CD4-positive, CD25-positive, alpha-beta regulatory T cell (primary cell): ENCODE results near the gene CLEC19A. TPM values are rescaled to one million over a fixed set of nuclear protein-coding genes. Genes with fewer than 3 reads are reported as not detected.

ENCODE experiments used
- ATAC-seq, 2 donors: fragments of 150-1000 bp; cut with Tn5 transposase; one replicate each; pipeline ENCODE4 v1.10.0; 2021; ENCODE audit warnings: low read depth in 2 of 2, moderate number of reproducible peaks in 2 of 2, moderate library complexity in 1 of 2
- DNase-seq, 3 donors: peaks; one replicate each; pipeline versions ENCODE4 v3.0.0 to v3.0.0-alpha.2; 2012 to 2022; ENCODE audit warnings: mixed read lengths in 1 of 3
- H3K27ac ChIP-seq: one replicate; pipeline ENCODE4 v1.7.0; 2013; ENCODE audit warnings: mild to moderate bottlenecking, low read length; ENCODE audit not compliant: insufficient read depth, poor library complexity, severe bottlenecking
- H3K27me3 ChIP-seq: one replicate; pipeline ENCODE4 v1.7.0; 2013; ENCODE audit warnings: low read length; ENCODE audit not compliant: control insufficient read depth, insufficient read depth
- H3K36me3 ChIP-seq: one replicate; pipeline ENCODE4 v1.7.0; 2013; ENCODE audit warnings: mild to moderate bottlenecking, low read length, moderate library complexity; ENCODE audit not compliant: control insufficient read depth, insufficient read depth
- H3K4me1 ChIP-seq: 2 replicates; pipeline ENCODE4 v1.7.0; 2013; ENCODE audit warnings: mild to moderate bottlenecking, low read length; ENCODE audit not compliant: insufficient read depth, control insufficient read depth, poor library complexity, severe bottlenecking
- H3K4me3 ChIP-seq: one replicate; pipeline ENCODE4 v1.7.0; 2013; ENCODE audit warnings: low read depth, mild to moderate bottlenecking, low read length, moderate library complexity
- H3K9me3 ChIP-seq, 2 experiments: 1 replicate in 1 of 2; 2 replicates in 1 of 2; pipeline ENCODE4 v1.7.0; 2013; ENCODE audit warnings: low read length in 2 of 2, mild to moderate bottlenecking in 1 of 2, moderate library complexity in 1 of 2; ENCODE audit not compliant: control insufficient read depth in 2 of 2
- H3K27ac Mint-ChIP-seq, 3 donors: one replicate each; pipeline ENCODE4 v1.8.0; 2020 to 2022; ENCODE audit warnings: mild to moderate bottlenecking in 3 of 3, mixed read lengths in 3 of 3, moderate library complexity in 2 of 3
- H3K27me3 Mint-ChIP-seq: one replicate; pipeline ENCODE4 v1.8.0; 2022; ENCODE audit warnings: mild to moderate bottlenecking, mixed read lengths
- H3K36me3 Mint-ChIP-seq: one replicate; pipeline ENCODE4 v1.8.0; 2020; ENCODE audit warnings: mixed read lengths
- H3K4me1 Mint-ChIP-seq, 4 donors: one replicate each; pipeline ENCODE4 v1.8.0; 2020 to 2022; ENCODE audit warnings: mixed read lengths in 4 of 4, mild to moderate bottlenecking in 1 of 4
- H3K4me3 Mint-ChIP-seq, 4 donors: one replicate each; pipeline ENCODE4 v1.8.0; 2020 to 2022; ENCODE audit warnings: mild to moderate bottlenecking in 4 of 4, mixed read lengths in 4 of 4, moderate library complexity in 3 of 4
- H3K9me3 Mint-ChIP-seq, 7 donors: one replicate each; pipeline ENCODE4 v1.8.0; 2020 to 2022; ENCODE audit warnings: mixed read lengths in 7 of 7, mild to moderate bottlenecking in 3 of 7, moderate library complexity in 2 of 7
- polyA plus RNA-seq, 4 donors: library from polyadenylated mRNA; unstranded; fragments of 300-500 nt; fragmentation: Illumina TruSeq; gene quantifications; one replicate each; pipeline ENCODE4 v1.2.3, GENCODE V29; 2021
- total RNA-seq: library from RNA; stranded (reverse); gene quantifications from one replicate; pipeline ENCODE4 v1.2.3, GENCODE V29; 2022

The CLEC19A gene
- total and polyA plus RNA-seq, 5 donors from 2014 or later = not detected

DNA sequence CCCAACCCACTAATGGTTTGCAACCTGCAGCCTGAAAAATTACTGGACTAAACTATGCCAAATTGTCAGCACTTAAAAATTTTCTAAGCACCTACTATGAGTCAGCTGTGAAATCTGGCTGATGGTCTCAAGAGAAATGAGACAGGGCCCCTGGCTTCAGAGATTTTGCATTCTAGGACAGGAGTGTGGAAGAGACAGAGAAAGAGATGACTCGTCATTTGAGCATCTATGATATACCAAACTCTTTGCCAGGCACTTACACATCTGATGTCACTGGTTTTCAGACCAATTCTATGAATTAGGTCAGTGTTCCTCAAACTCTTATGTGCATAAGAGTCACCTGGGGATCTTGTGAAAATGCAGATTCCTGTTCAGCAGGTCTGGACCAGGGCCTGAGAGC is 44.4 kb downstream of the CLEC19A start:
- H3K4me3 ChIP-seq = no peak overlapping the region
- no peaks in the 10 kb centered on the region for H3K4me1 Mint-ChIP-seq

DNA sequence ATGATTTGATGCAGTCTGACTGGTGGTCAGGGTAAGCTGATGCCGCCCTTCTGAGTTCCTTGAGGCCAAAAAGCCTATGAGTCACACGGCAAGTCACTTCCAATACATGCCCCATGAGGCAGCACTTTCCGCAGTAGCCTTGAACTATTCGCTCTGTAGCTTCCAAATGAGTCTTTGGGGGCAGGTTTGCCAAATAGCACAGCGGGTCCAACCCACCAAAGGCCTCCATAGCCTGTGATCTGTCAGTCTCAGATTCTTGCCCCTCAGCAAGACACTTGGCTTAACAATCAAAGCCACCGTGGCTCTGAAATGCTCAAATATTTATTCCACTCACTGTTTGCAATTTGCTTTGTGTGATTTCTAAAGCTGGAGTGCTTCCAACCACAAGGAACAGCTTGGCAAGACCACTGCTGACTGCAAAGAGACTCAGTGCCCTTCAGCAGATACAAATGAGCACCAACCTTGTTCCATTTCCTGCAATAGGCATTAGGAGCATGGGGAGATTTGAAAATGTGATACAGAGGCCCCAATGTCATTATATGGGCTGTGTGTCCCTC is 45.4 kb downstream of the CLEC19A start:
- Mint-ChIP-seq H3K9me3 (peaks cover 0 to 2% (median 0%) of the 10 kb centered on the region in 7 donors), H3K4me3 (no peak overlapping the region), H3K4me1 (no peaks in the 10 kb centered on the region), H3K27ac (no peak overlapping the region), H3K36me3 (no peaks in the 10 kb centered on the region), H3K27me3 (no peaks in the 10 kb centered on the region)
- H3K36me3 ChIP-seq = no peaks in the 10 kb centered on the region
- H3K4me1 ChIP-seq = no peaks in the 10 kb centered on the region
- ATAC-seq (no peak), DNase-seq (no peak)
- H3K9me3 ChIP-seq = no peaks in the 10 kb centered on the region
- no peak overlapping the region for H3K4me3 ChIP-seq
- no peaks in the 10 kb centered on the region for H3K27me3 ChIP-seq
- no peak overlapping the region for H3K27ac ChIP-seq

More for the DNA sequence above, 44.4 kb downstream of the CLEC19A start:
- no peaks in the 10 kb centered on the region for H3K27me3 ChIP-seq
- ATAC-seq (no peak), DNase-seq (no peak)
- Mint-ChIP-seq H3K27me3 (no peaks in the 10 kb centered on the region), H3K9me3 (peaks cover 0 to 2% (median 0%) of the 10 kb centered on the region in 7 donors), H3K4me3 (no peak overlapping the region), H3K27ac (no peak overlapping the region), H3K36me3 (no peaks in the 10 kb centered on the region)
- no peaks in the 10 kb centered on the region for H3K9me3 ChIP-seq
- H3K4me1 ChIP-seq = no peaks in the 10 kb centered on the region
- H3K36me3 ChIP-seq = no peaks in the 10 kb centered on the region
- no peak overlapping the region for H3K27ac ChIP-seq

DNA sequence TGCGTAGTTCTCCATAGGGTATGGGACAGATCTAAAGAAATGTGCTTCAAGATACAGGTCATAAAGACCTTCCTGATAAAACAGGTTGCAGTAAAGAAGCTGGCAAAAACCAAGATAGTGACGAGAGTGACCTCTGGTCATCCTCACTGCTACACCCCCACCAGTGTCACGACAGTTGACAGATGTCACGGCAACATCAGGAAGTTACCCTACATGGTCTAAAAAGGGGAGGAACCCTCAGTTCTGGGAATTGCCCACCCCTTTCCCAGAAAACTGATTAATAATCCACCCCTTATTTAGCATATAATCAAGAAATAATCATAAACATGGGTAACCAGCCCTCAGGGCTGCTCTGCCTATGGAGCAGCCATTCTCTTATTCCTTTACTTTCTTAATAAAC is 46.3 kb downstream of the CLEC19A start:
- H3K9me3 Mint-ChIP-seq = peaks cover 0 to 4% (median 0%) of the 10 kb centered on the region in 7 donors

DNA sequence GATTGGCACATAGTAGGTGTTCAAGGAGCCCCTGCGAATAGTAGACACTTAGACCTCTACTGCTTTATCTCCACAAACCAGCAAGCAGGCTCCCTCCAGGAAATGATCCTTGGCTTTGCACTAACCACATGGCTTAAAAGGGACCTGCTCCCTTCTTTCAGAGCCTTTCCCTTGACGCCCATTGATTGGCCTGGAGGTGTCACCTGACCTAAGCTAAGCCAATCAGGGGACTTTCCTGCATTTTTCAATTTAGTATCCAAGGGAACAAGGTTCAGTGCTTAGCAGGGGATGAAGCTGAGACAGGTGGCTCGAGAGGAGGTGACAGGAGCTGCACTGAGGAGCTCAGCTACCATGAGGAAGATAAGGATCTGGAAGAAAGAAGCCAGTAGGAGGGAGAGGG is 52.8 kb downstream of the CLEC19A start:
- H3K27me3 Mint-ChIP-seq = peaks cover 5% of the 10 kb centered on the region
- no peak for ATAC-seq
- H3K4me1 ChIP-seq = no peaks in the 10 kb centered on the region
- H3K36me3 ChIP-seq = no peaks in the 10 kb centered on the region
- no peak overlapping the region for H3K27ac Mint-ChIP-seq
- H3K4me3 Mint-ChIP-seq = no peak overlapping the region
- no peaks in the 10 kb centered on the region for H3K36me3 Mint-ChIP-seq
- H3K27ac ChIP-seq = no peak overlapping the region
- H3K9me3 ChIP-seq = no peaks in the 10 kb centered on the region
- peaks cover 0 to 5% (median 0%) of the 10 kb centered on the region in 7 donors for H3K9me3 Mint-ChIP-seq
- no peaks in the 10 kb centered on the region for H3K27me3 ChIP-seq
- no peak overlapping the region for H3K4me3 ChIP-seq
- DNase-seq = no peak
- no peaks in the 10 kb centered on the region for H3K4me1 Mint-ChIP-seq

More for the DNA sequence above, 46.3 kb downstream of the CLEC19A start:
- Histone ChIP-seq H3K9me3 (no peaks in the 10 kb centered on the region), H3K4me1 (no peaks in the 10 kb centered on the region), H3K27me3 (no peaks in the 10 kb centered on the region), H3K36me3 (no peaks in the 10 kb centered on the region), H3K4me3 (no peak overlapping the region), H3K27ac (no peak overlapping the region)
- Mint-ChIP-seq H3K27ac (no peak overlapping the region), H3K4me3 (no peak overlapping the region), H3K36me3 (no peaks in the 10 kb centered on the region), H3K4me1 (no peaks in the 10 kb centered on the region), H3K27me3 (no peaks in the 10 kb centered on the region)
- ATAC-seq = no peak
- no peak for DNase-seq

DNA sequence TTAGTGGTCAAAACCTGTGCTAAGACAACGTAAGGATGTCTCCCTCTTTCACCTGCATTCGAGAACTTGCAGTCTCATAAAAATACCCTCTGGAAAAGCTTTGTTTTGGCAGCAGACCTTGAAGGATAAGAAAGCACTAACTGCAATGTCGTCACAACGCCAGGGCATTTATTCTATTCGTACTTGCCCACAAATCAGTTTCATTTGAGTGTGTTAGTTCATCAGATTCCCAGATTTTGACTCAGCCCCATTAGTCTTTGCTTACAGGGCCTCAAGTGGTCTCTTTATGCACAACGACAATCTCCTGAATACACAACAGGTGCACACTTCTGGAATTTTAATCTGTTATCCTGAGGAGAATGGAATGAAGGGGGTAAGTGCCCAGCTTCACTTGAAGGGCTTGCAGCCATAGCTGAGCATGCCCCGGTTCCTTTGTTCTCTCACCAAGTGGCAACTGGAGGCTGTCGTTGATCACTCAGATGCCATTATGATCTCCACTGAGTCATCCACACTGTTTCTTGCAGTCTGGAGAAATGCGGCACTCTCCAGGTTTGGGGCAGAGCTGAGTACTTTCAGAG is 58.8 kb downstream of the CLEC19A start:
- H3K4me1 Mint-ChIP-seq = no peaks in the 10 kb centered on the region
- ATAC-seq (no peak), DNase-seq (no peak)
- no peaks in the 10 kb centered on the region for H3K9me3 ChIP-seq
- no peaks in the 10 kb centered on the region for H3K36me3 Mint-ChIP-seq
- peaks cover 0 to 3% (median 0%) of the 10 kb centered on the region in 7 donors for H3K9me3 Mint-ChIP-seq
- no peak overlapping the region for H3K4me3 Mint-ChIP-seq
- peaks cover 3% of the 10 kb centered on the region for H3K27me3 ChIP-seq
- no peak overlapping the region for H3K4me3 ChIP-seq
- no peaks in the 10 kb centered on the region for H3K36me3 ChIP-seq
- no peaks in the 10 kb centered on the region for H3K4me1 ChIP-seq
- no peak overlapping the region for H3K27ac Mint-ChIP-seq
- H3K27me3 Mint-ChIP-seq = peaks cover 3% of the 10 kb centered on the region
- H3K27ac ChIP-seq = no peak overlapping the region

DNA sequence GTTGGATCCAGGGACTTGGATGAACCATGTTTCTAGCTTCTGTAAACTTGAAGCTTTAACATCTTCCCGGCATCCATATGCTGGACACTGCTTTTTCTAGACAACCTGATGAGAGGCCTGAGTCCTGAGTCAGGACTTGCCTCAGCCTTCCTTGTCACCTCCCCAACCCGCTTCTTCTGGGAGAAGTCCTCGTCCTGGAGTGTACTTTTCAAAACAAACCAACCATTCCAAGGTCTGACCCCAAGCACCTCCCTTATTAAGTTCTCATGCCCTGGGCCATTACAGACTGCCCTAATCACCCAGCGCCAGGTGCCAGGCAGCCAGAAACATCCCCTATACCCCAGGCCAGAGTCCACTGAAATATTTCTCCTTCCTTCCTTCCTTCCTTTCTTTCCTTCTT is 59.4 kb downstream of the CLEC19A start:
- Histone ChIP-seq H3K9me3 (no peaks in the 10 kb centered on the region), H3K4me3 (no peak overlapping the region), H3K27ac (no peak overlapping the region), H3K27me3 (peaks cover 3% of the 10 kb centered on the region), H3K4me1 (no peaks in the 10 kb centered on the region), H3K36me3 (no peaks in the 10 kb centered on the region)
- H3K4me3 Mint-ChIP-seq = no peak overlapping the region
- no peaks in the 10 kb centered on the region for H3K27me3 Mint-ChIP-seq
- ATAC-seq = no peak
- H3K27ac Mint-ChIP-seq = no peak overlapping the region
- DNase-seq = no peak
- H3K4me1 Mint-ChIP-seq = no peaks in the 10 kb centered on the region
- H3K36me3 Mint-ChIP-seq = no peaks in the 10 kb centered on the region
- peaks cover 0 to 3% (median 0%) of the 10 kb centered on the region in 7 donors for H3K9me3 Mint-ChIP-seq

DNA sequence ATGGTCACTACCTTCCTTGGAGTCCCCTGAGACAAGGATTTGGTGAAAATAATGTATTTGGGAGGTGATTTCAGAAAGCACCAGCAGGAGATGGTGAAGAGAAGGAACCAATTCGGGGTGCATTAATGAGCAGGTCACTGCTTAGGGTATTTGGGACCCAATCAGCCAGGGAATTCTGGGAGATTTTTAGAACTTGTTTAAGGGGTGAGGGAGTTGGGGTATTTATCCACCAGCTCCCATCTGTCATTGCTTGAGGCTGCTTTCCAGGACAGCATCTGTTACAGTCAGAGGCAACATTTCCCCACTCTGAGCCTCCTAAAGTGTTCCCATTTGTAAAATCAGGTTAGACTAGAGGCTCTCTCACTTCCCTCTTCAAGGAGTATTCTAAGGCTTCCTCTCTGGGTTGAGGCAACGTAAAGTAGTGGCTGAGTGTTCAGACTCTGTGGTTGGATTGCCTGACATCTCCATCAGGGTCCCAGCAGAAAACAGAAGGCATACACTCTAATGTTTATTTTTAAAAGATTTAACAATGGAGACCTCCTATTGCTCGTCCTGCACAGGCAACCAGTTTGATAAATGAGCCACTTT is 60.9 kb downstream of the CLEC19A start:
- no peaks in the 10 kb centered on the region for H3K36me3 Mint-ChIP-seq

DNA sequence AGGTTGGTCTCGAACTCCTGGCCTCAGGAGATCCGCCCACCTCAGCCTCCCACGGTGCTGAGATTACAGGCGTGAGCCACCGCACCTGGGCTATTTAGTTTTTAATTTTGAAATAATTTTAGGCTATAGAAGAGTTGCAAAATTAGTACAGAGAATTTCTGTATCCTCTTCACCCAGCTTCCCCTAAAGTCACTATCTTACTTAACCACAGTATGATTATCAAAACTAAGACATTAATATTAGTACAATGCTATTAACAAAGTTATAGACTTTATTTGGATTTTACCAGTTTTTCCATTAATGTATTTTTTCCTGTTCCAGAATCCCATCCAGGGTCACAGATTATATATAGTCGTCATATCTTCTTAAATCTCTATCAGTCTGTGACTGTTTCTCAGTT is 62.6 kb downstream of the CLEC19A start:
- Histone ChIP-seq H3K4me1 (no peaks in the 10 kb centered on the region), H3K9me3 (no peaks in the 10 kb centered on the region), H3K4me3 (no peak overlapping the region), H3K27me3 (peaks cover 3% of the 10 kb centered on the region), H3K36me3 (no peaks in the 10 kb centered on the region), H3K27ac (no peak overlapping the region)
- no peak for DNase-seq
- H3K27ac Mint-ChIP-seq = no peak overlapping the region
- no peaks in the 10 kb centered on the region for H3K4me1 Mint-ChIP-seq
- no peak overlapping the region for H3K4me3 Mint-ChIP-seq
- H3K9me3 Mint-ChIP-seq = no peaks in the 10 kb centered on the region
- no peaks in the 10 kb centered on the region for H3K36me3 Mint-ChIP-seq
- no peak for ATAC-seq
- no peaks in the 10 kb centered on the region for H3K27me3 Mint-ChIP-seq

More for the DNA sequence above, 60.9 kb downstream of the CLEC19A start:
- ATAC-seq (no peak), DNase-seq (no peak)
- Histone ChIP-seq H3K4me3 (no peak overlapping the region), H3K4me1 (no peaks in the 10 kb centered on the region), H3K9me3 (no peaks in the 10 kb centered on the region), H3K27ac (no peak overlapping the region), H3K36me3 (no peaks in the 10 kb centered on the region), H3K27me3 (peaks cover 3% of the 10 kb centered on the region)
- Mint-ChIP-seq H3K4me3 (no peak overlapping the region), H3K27ac (peak overlapping the region in 1 of 3 donors; percentile 46), H3K9me3 (peaks cover 0 to 3% (median 0%) of the 10 kb centered on the region in 7 donors), H3K4me1 (no peaks in the 10 kb centered on the region), H3K27me3 (no peaks in the 10 kb centered on the region)
